GM19328 (cell line): ENCODE measurements around the gene RANGAP1.
"Not testable (repeated sequence)": the region's sequence is repeated elsewhere in the genome, so short reads cannot be mapped to it uniquely, and the experiment has no call there.

ENCODE experiments used
- ATAC-seq: cut with Tn5 transposase; IDR thresholded peaks from one replicate; pipeline ENCODE4 v1.9.1; 2021; ENCODE audit warnings: mild to moderate bottlenecking, moderate library complexity; ENCODE audit not compliant: unreplicated experiment

RANGAP1 gene

DNA sequence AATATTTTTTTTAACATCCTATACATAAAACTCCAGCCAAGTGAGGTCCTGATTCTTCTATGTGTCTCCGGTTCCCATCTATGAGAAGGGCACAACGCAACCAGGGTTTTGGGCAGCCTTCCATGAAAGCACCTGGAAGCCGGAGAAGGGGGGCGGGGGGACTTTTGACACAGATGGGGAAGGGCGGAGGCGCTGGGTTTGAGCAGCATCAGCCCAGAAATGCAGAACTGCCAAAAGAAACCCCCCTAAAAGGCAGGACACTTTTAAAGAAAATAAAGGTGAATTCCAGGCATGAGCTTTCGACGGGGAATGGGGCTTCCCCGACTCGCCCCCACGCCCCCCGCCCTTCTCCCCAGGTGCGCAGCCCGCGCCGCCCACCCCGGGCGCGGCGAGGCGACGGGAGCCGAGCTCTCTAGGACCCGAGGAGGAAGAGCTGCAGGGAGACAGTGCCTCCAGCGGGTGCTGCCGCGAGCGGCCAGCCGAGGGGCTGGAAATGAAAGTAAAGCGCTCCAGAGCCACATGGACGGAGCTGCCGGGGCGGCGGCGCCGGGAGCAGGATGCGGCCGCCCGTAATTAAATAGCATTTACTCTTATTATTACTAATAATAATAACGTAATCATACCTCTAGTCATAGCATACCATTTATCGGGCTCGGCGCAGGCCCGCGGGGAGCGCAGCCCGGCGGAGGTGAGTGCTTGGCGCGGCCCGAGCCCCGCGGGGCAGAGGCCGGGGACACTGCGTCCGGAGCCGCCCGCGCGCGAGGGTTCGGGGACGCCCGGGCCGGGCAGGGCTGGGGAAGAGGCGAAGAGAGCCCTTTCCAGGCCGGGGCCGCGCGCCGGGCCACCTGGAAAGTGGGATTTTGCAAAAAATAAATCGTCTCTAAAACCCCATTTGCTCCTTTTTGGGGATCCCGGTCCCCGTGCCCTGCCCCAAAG, 15.4 kb upstream of the RANGAP1 start, which contains the start of gene ZC3H7B:
TSS of gene ZC3H7B (plus strand) at position 441 of the 936 bp plus-strand sequence. CDS start 19,136 bp downstream, outside the sequence.
- peak; percentile 77 for ATAC-seq

- ATAC-seq = no peak
These were observed 14.7 kb upstream of the RANGAP1 start for GRCh38 chr22:41300661-41301060.

DNA sequence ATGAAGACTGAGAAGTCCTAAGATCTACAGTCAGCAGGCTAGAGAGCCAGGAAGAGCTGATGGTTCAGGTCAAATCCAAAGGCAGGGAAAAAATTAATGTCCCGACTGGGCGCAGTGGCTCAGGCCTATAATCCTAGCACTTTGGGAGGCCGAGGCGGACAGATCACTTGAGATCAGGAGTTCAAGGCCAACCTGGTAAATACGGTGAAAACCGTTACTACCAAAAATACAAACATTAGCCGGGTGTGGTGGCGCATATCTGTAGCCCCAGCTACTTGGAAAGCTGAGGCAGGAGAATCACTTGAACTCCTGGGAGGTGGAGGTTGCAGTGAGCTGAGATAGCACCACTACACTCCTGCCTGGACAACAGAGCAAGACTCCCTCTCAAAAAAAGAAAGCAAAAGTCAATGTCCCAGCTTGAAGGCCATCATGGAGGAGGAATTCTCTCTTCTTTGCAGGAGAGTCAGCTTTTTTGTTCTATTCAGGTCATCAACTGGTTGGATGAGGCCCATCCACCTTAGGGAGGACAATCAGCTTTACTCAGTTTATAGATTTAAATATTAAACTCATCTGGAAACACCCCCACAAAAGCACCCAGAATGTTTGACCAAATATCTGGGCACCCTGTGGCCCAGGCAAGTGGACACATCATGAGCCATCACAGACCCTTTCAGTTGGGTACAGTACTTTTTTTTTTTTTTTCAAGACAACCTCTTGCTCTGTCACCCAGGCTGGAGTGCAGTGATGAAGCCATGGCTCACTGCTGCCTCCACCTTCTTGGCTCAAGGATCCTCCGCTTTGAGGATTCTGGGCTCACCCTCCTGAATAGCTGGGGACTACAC, 11.1 kb upstream of the RANGAP1 start:
- no peak for ATAC-seq

- ATAC-seq = not testable (repeated sequence)
These were observed 8.8 kb upstream of the RANGAP1 start for GRCh38 chr22:41294816-41295215.

DNA sequence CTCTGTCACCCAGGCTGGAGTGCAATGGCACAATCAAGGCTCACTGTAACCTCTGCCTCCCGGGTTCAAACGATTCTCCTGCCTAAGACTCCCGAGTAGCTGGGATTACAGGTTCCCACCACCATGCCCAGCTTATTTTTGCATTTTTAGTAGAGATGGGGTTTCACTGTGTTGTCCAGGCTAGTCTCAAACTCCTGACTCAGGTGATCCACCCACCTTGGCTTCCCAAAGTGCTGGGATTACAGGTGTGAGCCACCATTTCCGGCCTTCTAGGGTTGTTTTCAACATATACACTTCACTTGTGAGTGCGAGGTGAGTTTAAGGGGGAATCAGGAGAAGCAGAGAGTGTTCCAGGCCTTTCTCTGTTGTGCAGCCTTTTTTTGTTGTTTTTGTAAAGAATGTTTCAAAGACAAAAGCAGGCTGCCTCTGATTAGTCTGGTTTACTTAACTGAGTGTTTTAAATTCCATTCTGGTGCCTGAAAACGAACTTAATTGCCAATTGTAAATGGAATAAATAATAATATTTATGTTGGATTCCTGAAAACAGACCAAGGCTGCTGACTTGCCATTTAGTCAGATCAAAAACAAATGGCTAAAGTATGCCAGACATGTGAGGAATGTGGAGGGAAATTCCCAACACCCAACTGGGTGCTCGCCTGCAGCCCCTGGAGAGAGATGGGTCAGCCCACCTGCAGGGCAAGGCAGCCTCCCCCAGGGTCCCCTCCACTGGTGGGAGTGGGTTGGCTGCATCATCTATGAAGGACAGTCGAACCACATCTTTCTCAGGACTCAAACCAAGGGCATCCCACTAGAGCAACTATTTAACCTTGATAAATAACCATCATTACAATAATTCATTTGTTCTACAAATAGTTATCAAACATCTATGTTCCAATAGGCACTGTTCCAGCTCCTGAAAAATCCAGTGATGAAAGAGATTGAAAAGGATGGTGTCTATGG, 4.6 kb upstream of the RANGAP1 start:
- ATAC-seq = no peak

DNA sequence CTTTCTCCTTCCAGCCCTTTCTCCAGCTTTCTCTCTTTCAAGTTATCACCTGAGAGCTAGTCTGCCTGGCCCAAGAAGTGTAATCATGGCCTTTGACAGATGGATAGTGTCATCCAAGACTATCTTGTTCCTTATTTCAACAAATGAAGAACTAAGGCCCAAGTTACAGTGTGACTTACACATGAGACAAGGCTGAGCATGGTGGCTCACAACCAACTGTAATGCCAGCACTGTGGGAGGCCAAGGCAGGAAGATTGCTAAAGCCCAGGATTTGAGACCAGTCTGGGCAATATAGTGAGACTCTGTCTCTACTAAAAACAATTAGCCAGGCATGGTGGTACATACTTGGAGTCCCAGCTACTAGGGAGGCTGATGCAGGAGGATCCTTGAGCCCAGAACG, 3.7 kb upstream of the RANGAP1 start:
- no peak for ATAC-seq

GRCh38 chr22:41288245-41288946, 2.4 kb upstream of the RANGAP1 start:
- ATAC-seq = no peak

DNA sequence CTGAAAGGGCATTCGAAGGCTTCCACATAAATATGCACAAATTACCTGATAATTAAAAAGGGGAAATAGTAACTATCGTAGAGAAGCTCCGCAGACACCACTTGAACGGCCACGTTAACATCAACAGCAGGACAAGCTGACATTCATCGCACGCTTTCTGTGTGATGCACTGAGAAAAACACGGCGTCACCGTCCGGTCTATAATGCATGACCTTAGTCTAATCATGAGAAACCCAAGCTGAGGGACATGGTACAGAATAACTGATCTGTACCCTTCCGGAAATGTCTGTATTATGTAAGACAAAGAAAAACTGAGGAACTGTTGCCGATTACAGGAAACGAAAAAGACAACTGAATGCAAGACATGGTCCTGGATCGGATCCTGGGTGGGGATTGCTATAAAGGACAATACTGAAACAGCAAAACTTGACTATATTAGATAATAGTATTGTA, 678 bp upstream of the RANGAP1 start:
- ATAC-seq = peak; percentile 7

GRCh38 chr22:41285441-41285819, 557 bp downstream of the RANGAP1 start:
- no peak for ATAC-seq

DNA sequence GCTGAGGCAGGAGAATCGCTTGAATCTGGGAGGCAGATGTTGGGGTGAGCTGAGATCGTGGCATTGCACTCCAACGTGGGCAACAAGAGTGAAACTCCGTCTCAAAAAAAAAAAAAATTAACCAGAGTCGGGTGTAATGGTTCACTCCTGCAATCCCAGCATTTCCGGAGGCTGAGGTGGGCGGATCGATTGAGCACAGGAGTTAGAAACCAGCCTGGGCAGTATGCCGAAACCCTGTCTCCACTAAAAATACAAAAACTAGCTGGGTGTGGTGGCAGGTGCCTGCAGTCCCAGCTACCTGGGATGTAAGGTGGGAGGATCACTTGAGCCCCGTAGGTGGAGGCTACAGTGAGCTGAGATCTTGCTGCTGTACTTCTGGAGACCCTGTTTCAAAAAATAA, 1.5 kb downstream of the RANGAP1 start:
- ATAC-seq = no peak

- no peak for ATAC-seq
These were observed 5.1 kb downstream of the RANGAP1 start for GRCh38 chr22:41280854-41281253.

GRCh38 chr22:41280065-41280464, 5.9 kb downstream of the RANGAP1 start:
- ATAC-seq = no peak

- no peak for ATAC-seq
These were observed 11.1 kb downstream of the RANGAP1 start for GRCh38 chr22:41274856-41275255.

DNA sequence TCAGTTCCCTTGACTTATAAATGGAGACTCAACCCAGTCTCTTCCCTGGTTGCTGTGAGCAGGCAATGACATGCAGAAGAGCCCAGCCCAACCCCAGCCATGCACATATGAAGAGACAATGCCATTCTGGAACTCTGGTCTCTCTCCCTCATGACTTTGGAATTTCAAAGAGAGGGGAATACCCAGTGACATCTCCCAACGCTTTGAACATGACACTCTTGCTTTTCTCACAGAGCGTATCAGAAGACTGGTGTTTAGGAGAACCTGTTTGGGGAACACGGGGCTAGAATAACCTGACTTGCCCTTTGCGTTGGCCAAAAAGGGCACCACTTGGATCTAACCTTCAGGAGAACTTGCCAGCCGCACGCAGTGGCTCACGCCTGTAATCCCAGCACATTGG, 12.9 kb downstream of the RANGAP1 start:
- ATAC-seq = no peak

DNA sequence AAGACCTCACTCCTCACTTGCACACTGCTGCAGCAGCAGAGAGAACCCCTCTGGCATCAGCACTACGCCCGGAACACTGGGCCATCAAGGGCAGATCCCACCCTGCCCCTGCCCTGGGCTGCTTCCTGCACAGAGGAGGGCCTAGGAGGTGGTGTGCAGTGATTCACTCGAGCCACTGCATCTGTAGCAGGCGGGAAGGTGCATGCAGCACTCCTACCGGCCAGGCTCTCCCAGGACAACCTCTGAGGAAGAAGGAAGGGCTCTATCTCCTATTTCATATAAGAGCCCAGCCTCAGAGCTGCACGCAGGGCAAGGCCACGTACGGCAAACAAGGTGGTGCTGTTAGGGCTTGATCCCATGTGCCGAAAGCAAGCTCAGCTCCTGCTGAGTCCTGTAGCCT, 14.2 kb downstream of the RANGAP1 start:
- ATAC-seq = no peak

- no peak for ATAC-seq
These were observed 18.0 kb downstream of the RANGAP1 start for GRCh38 chr22:41267958-41268357.

DNA sequence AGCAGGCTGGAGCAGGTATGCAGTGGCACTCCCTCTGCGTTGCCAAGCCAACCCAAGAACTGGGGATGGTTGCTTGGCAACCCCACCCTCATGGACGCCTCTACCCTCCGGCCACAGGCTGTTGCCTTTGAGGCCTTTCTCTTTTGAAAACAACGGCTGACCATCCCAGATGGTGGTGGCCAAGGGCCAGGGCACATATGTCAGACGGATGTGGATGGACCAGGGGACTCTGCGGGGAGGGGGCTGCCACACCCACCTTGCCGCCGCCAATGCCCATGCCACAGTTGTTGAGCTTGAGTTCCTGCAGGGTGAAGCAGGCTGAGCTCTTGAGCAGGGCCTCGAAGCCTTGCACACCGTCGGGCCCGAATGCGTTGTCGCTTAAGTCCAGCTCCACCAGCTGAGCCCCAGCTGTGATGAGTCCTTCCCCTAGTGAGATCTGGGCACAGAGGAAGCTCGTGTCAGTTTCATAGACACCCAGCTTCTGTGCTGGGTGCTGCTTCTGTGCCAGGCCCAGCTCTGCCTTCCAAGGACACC, 21.5 kb downstream of the RANGAP1 start:
- no peak for ATAC-seq

- ATAC-seq = no peak
These were observed 22.3 kb downstream of the RANGAP1 start for GRCh38 chr22:41263704-41264103.

DNA sequence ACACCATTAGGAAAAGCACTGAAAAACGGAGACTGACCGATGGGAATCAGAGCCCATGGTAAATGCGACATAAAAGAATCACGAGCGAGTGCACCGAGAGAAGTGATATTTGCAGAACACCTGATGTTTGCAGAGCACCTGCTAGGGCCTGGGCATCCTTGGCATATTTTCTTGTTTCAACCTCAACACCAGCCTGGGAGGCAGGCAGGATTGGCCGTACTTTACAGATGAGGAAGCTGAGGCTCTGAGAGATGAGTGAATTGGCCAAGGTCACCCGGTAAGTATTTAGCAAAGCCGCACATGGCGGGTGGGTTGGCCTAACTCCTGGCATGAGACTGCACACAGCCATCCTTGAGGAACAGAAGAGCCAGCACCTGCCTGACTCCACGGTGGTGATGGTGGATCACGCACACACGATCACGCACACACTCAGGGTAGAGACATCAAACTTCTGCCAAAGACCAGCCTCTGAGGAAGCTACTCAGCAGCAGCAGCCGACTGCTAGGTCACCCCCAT, 23.7 kb downstream of the RANGAP1 start:
- ATAC-seq = no peak
